HG02610 (cell line): ENCODE results near the gene MGMT.

Source experiments
- ATAC-seq: cut with Tn5 transposase; IDR thresholded peaks from one replicate; pipeline ENCODE4 v1.9.1; 2021; ENCODE audit warnings: mild to moderate bottlenecking, moderate library complexity; ENCODE audit not compliant: unreplicated experiment

The MGMT gene

DNA sequence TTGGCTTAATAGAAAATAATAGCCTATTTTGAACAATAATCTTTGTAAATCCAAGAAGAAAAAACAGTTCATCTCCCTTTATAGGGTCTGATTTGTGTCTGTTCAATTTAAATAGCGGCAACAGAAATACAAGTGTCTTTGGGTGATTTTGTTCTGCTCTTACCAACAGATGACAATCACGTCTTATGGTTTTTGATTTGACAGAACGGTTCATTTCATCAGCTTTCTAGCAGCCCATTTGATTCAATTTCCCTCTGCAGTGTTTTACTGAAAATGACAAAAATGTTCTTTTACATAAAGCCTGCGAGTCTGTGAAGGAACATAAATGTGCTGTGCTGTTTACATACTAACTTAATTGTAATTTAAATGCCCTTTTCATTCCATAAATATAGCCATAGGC is 180.5 kb downstream of the MGMT start:
- no peak for ATAC-seq

DNA sequence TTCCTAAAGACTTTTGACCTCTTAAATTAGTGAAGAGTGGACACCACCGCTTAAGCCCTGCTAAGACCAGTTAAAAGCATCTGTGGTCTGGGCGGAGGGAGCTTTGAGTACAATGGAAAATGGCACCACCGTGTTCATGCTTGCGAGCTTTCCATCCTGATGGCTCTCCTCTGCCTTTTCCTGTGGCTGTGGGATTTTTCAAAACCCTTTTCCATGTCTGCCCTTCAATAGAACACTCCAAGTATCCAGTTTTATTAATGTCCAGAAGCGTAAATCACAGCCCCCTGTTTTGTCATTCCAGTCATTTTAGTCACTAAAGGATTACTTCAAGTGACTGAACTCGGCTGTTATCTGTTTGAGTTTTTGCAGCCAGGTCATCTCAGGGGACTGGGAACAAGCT is 181.8 kb downstream of the MGMT start:
- ATAC-seq, result no peak

DNA sequence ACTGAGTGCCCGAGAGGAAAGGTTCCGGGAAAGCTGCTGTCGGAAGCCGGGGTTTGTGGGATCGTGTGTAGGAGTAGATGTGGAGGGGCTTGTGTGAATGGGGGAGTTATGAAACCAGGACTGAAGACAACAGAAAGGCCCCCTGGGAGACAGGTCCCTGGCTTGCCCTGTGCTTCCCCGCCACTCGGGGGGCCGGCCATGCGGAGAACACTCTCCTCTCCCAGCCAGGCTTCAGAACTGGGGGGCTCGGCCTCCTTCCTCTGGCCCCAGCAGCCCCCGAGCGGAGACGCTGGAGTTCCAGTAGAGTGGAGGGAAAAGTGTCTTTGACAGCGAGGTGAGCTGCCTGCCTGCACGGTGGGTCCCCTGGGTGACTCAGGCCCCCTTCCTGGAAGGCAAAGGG is 185.0 kb downstream of the MGMT start:
- ATAC-seq, result no peak

DNA sequence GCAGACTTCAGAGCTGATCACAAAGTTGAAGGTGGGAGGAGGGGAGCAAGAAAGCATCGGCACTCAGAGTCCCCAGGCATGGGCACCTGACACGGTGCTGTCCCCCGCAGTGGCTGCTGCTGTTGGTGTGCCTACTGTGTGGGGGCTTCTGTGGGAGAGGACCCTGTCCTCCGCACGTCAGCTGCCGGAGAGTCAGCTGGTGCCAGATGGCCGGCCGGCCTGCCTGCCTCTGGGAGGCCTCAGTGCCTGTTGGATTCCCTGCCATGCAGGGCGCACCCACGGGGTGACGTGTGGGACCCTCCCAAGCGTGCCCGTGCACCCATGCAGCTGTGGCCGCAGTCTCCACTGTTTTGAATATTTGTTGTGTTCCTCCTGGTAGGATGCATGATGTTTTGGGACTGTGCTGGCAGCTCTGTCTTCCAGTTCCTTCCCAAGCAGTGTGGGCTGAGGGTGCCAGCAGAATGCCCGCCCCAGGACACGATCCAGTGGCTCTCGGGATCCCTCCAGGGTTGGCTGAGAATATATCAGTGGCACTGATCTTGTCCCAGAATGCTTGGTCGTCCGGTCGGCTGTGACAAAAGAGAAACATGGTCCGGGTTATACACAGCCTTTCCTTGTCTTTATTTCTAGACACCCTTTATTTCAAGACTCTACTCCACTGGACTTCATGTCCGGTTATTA is 185.6 kb downstream of the MGMT start:
- ATAC-seq, result no peak

DNA sequence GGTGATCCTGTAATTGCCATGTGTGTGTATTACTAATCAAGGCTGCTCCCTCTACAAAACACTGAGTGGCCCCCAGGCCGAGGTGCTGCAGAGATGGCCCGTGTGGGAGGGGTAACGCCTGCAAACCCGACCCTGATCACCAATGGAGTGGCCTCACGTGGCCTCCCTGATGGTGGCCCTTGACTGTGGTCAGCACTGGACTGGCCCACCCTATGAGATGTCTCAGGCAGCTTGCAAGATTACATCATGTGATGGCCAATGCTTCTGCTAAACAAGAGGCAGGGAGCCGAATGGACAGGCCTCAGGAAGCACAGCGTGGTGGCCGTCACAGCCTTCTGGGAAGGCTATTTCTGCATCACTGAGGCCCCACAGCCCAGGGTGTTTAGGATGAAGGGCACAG is 186.4 kb downstream of the MGMT start:
- ATAC-seq, result no peak

DNA sequence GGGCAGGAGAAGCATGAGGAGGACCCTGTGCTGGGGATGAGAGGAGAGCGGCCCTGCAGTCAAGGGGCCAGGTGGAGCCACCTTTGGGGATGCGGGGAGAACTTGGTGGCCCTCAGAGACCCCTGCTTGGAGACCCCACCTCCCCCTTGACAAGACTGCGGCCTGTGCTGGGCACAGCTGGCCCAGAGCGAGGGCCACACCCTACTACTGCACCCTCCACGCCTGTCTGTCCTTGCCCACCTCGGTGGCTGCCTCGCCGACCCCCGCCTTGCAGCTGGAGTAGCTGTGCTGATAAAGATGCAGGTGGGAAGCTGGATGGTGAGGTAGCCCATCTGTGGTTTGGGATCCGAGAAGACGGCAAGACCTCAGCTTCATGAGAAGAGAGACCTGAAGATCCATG is 186.8 kb downstream of the MGMT start:
- no peak for ATAC-seq

DNA sequence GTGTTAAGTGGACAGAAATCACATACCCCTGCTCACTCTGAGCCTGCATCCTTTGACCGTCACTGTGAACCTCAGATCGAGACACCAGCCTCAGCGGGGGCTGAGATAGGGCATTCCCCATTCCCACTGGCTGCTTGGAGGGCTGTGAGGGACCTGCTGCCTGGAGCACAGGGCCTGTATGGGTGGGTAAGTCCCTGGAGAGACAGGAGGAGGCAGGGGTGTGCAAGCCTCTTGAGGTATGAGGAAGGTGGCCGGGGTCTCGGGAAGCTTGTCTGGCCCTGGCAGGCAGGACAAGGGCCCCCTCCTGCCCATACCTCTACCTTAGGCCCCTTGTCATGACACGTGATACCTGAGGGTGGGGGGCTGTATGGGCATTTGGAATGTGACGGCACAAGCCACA is 187.4 kb downstream of the MGMT start:
- ATAC-seq, result no peak

DNA sequence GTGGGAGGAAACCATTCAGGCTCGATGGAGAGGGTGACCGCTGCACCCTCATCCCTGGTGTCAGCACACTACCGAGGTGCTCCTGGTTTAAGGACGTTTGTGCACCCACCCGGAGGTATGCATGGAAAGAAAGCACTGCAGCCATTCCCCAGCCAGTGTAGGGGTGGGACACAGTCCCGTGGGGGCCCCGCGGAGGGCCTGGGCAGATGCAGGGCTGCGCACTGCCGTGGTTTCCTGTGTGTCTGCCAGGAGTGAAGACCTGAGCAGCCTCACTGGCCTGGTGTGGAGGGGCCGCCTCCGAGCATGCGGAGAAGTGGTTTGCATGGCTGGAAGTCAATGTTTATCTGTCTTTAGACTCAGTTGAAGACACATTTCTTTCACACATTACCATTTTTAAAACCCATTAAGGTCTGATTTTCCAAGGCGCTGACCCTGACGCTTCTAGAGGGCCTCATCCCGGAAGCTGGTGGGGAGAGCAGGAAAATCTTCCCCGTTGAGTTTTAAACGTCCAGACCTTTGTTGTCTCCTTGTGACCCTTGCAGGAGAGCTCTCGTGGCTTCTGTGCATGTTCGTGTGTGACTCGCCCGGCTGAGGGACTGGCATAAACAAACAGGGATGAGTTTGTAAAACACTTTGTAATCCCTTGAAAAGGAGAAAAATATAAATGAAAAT is 188.1 kb downstream of the MGMT start:
- ATAC-seq, result no peak

DNA sequence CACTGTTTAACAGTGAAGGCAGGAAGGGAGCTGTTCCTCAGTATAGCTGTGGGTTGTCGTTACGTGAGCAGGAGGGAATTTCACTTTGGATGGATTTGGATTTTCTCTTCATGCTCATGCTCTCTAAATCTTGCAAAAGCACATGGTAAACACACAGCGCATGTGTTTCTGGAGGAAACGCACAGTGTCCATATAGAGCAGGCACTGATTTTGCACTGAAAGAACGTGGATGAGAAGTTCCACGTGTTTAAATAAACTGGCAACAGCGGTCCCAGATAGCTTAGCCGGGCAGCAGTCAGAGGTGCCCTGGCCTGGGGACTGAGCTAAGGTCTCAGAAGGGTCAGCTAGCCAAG is 188.6 kb downstream of the MGMT start:
- ATAC-seq, result no peak

DNA sequence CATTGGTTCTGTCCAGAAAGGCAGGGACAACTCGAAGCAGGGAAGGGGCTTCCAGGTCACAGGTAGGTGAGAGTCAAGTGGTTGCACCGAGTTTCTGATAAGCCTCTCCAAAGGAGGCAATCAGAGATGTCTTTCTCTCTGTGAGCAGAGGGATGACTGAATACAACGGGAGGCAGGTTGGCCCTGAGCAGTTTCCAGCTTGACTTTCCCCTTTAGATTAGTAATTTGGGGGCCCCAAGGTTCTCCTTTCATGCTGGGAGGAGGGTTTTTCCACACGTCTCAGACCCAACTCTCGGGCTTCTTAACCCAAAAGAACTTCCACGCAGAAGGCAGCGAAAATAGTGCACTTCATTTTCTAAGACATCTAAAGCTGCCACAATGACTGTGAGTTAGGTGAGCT is 189.6 kb downstream of the MGMT start:
- ATAC-seq, result no peak

DNA sequence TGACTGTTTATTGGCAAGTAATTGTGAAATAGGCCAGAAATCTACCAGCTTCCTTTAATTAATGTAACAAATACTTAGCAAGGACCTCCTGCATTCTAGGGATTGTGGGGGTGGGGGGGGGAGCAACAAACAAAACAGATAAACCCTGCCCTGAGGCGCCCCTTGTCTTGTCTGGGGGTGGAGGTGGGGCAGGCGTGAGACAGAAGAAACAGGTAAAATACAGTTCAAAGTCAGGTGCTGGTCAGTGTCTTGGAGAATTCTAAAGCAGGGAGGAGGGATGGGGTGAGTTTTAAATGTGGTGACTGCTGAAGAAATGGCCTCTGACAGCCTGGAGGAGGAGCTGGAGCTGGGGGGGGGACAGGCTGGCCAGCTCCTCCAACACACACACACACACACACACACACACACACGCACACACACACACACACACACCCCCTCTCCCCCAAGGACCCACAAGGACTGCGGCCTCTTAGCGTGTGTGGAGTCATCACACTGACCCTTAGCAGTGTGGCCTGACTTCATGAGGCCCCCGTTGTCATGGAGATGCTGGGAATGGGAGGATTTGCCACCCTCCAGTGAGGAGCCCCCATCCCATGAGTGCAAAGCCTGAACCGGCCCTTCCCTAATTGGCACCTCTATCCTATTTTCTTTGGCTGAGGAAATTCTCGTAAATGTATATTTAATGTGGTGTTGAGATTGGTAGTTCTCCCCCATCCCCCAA is 190.4 kb downstream of the MGMT start:
- no peak for ATAC-seq

DNA sequence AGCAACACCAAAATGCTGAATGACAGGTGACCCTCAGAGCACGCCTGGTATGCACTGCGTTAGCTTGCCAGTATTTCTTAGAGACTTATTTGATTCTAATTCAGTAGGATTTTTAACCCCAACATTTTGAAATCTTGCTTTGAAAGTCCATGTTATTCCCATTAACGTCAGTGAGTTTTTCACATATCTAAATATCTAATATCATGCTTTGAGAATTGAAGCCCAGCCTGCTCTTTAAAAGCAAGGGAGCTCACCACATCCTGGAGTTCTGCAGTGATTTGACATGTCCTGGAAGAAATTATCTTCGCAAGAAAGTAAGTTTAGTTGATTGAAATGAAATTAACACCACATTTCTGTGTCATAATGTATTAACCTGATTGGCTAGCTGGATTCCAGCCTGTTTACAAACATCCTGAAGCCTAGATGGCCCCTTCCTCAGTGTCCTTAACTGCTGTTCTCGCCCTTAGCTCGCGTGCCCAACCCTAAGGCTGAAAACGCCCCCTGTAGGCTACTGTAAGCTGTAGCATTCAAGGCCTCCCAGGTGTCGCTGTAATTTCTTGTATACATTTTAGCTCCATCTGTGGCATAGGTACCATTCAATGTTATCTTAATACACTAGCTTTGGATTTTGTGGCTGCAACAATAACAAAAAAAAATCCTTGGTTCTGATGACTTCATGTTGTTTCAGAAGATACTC is 191.5 kb downstream of the MGMT start:
- ATAC-seq, result no peak

DNA sequence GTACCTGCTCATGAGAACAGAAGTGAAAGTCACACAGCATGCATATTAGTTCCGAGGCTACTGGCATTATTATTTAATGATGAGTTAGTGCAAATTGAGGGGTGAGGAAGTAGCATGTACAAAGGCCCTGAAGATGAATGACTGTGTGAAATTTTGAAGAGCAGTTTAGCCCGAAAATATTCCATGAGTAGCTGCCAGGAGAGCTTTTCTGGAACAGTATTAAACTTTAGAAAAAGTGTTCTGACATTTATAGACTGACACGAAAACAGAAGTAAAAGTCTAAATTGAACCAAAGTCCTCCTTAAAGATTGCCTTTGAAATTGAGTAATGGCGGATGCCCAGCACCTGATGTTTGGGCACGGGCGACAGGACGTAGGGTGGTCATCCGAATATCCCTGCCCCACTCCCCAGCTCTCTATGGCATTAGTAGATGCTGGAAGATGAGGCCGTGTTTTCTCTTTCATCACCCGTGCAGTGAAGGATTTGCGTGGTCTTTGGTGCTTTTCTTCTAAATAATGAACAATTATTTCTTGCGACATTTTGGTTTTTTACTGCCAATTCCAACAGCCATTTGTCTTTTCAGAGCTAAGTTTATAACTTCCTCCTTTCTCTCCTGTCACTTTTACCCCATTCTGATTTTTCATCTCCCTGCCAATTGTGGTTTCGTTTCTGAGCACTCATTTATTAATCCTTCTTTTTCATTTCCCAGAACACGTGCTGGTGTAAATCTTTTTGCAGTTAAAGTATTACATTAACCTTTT is 192.6 kb downstream of the MGMT start:
- ATAC-seq, result no peak

DNA sequence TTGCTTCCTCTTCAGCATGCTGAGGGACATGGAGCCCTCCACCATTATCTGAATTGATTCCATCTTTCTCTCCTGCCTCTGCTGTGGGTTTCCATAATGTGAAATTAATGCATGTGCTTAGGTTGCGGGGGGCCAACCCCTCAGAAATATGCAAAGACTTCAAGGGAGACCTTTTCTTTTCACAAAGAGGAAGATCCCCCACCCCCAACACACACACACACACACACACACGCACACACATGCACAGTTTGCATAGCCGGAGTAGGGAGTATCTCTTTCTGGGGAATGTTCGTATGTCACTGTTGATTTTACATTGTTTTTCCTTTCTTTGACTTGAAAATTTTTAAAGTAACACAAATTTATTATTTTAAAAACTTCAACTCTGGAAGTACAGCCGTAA is 193.5 kb downstream of the MGMT start:
- no peak for ATAC-seq

DNA sequence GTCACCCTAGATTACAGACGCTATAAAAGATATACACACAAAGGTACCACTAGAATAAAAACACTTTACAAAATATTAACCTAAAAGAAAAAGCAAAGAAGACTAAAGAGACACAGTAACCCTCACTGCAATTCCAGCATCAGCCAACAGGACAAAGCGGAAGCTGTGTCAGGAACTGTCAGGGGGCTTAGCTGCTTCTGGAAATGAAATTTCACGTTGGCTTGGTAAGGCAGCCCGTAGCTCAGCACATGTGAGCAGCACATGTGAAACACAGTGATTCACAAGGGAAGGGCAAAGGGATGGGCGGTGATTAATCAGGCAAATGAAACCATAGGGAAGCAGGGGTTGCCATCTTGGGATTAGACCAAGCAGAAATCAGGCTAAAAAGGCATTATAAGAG is 195.4 kb downstream of the MGMT start:
- no peak for ATAC-seq

DNA sequence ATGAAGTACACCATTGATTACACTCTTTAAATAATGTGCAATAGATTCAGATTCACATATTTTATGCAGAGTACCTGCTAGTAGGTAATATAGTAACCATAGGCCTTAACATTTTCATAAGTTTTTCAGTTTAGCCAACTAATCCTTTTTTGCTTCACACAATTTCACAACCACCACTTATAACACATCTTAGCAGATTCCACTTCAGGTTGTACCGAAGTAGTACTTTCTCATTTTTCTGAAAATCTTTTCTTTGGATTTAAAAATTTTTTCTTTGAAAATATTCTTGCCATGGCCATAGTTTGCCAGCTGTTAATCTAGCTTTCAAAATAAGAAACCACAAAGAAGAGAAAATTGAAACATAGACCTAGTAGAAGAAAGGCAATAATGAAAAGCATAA is 203.1 kb downstream of the MGMT start:
- no peak for ATAC-seq

DNA sequence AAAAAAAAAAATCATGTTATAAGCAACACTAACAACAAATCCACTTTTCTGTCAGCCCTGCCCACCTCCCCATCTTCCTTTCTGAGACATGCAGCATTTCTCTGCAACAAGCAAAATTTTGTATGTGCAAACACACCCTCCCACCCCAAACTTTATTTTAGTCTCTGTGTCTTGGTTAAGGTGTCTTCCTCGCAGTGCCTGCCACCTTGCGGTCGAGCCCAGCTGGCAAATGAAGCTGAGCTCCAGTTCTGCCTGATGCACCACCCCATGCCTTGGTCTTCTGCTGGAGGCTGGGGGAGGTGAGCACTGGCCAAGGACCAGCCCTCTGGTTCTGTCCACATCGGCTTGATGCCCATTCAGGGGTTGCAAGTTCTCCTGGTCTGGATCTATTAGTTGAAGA is 206.3 kb downstream of the MGMT start:
- ATAC-seq, result no peak

DNA sequence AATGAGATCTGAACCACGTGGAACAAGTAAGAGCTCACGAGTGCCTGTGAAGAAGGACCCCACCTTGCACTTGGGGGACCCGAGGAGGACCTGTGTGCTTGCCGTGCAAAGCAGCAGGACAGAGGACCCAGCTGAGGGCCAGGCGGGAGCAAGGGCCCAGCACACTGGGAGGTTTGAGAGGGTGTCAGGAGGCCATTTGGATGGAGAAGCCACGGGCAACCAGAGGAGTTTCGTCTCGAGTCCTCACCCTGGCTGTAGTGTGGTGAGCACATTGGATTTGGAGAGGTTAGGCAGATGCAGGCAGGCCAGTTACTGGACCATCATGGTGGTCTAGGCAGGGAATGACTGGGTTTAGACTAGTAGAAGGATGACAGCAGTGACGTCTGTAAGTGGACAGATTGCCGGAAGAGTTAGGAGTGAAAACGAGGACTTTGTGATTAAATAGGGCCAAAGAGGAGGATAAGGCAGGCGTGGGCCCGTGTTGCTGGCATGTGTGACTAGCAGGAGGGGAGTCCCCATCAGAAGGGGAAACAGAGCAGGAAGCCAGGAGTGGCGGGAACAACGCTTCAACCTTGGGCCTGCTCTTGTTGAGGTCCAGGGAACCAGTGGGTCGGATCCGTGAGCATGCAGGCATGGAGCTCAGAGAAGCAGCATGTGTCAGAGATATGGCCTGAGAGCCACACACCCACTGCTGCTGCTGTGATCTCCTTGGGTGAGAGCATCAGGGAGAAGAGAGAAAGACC is 208.2 kb downstream of the MGMT start:
- no peak for ATAC-seq

DNA sequence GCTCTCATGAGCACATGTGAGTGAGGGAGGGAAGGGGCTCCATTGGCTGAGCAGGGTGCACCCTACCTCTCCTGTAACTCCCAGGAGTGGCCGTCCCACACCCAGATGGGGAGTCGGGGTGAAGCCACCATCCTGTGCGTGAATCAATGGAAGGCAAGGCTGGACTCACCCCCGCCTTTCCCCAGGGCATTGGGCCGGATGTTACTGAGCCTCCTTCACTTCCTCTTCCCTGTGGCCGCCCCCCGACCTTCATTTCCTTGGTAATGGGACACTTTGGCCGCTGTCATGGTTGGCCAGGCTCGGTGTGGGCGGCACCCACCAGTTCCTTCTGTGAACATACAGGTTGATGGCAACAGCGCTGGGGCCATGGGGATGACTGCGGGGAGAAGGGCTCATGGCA is 209.0 kb downstream of the MGMT start:
- ATAC-seq, result no peak

DNA sequence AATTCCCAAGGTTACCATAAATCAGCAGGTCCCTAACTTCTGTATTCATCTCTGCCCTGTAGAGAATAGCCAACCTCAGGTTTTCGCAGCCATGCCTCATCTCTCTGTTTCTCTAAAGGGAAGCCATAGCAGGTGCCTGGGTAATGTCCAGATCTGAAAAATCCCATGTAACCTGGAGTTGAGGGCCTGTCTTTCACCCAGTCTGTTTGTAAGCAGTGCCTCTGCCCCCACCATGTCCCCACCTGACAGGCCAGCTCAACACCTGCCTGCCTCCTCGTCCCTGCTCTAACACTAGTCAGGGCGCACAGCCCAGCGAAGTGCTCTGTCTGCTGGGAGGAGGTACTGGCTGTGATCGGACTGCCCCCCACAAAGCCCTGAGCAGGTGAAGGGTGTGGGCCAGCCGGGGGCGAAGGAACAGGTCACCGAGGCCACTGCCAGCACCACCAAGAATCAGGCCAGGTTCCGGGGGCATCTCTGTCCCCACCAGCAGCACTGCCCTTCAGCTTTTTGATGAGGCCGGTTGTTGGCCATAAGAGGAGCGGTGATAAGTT is 210.4 kb downstream of the MGMT start:
- ATAC-seq, result no peak
